NB4 (cell line): ENCODE results near the gene KNL1.

Source experiments
- CTCF ChIP-seq: IDR thresholded peaks from one replicate; pipeline ENCODE4 v1.5.1; 2012; ENCODE audit warnings: low read depth, low read length
- POLR2A ChIP-seq: IDR thresholded peaks from 2 replicates; pipeline ENCODE4 v1.6.1; 2011; ENCODE audit warnings: mild to moderate bottlenecking; ENCODE audit not compliant: insufficient read length; ENCODE audit errors: extremely low read depth

- TF ChIP-seq CTCF (no peak), POLR2A (no peak)
Measured at GRCh38 chr15:40633178-40633577, 39.1 kb downstream of the KNL1 start.
